HG02973 (cell line): ENCODE results near the gene EXOC7.
"Not testable (repeated sequence)": the region's sequence is repeated elsewhere in the genome, so short reads cannot be mapped to it uniquely, and the experiment has no call there.

Source experiments
- ATAC-seq: cut with Tn5 transposase; IDR thresholded peaks from one replicate; pipeline ENCODE4 v1.9.1; 2021; ENCODE audit warnings: moderate library complexity; ENCODE audit not compliant: unreplicated experiment

EXOC7 gene

GRCh38 chr17:76088868-76089576, 14.6 kb downstream of the EXOC7 start:
- ATAC-seq = no peak

- ATAC-seq = no peak
Observed at GRCh38 chr17:76088041-76088867, 15.3 kb downstream of the EXOC7 start.

GRCh38 chr17:76087531-76087930, 16.1 kb downstream of the EXOC7 start:
- ATAC-seq = no peak

GRCh38 chr17:76086384-76086783, 17.2 kb downstream of the EXOC7 start:
- no peak for ATAC-seq

- no peak for ATAC-seq
Observed at GRCh38 chr17:76085731-76086366, 17.7 kb downstream of the EXOC7 start.

- ATAC-seq = no peak
Observed at GRCh38 chr17:76085066-76085730, 18.4 kb downstream of the EXOC7 start.

GRCh38 chr17:76083536-76084182, 19.9 kb downstream of the EXOC7 start:
- no peak for ATAC-seq

- ATAC-seq = no peak
Observed at GRCh38 chr17:76082326-76083251, 21.0 kb downstream of the EXOC7 start.

- no peak for ATAC-seq
Observed at GRCh38 chr17:76081295-76082210, 22.0 kb downstream of the EXOC7 start.

- ATAC-seq = no peak
Observed at GRCh38 chr17:76080768-76081287, 22.8 kb downstream of the EXOC7 start.

- no peak for ATAC-seq
Observed at GRCh38 chr17:76079956-76080767, 23.4 kb downstream of the EXOC7 start.

- ATAC-seq = no peak
Observed at GRCh38 chr17:76079535-76079955, 24.0 kb downstream of the EXOC7 start.

- ATAC-seq = no peak
Observed at GRCh38 chr17:76078860-76079534, 24.6 kb downstream of the EXOC7 start, which contains the start of gene ZACN. ZACN (plus strand) TSS chr17:76079182; CDS start chr17:76079265, 83 bp downstream.

GRCh38 chr17:76078370-76078769, 25.2 kb downstream of the EXOC7 start:
- ATAC-seq = not testable (repeated sequence)

GRCh38 chr17:76077584-76078110, 25.9 kb downstream of the EXOC7 start:
- ATAC-seq = no peak

GRCh38 chr17:76076765-76077583, 26.6 kb downstream of the EXOC7 start:
- no peak for ATAC-seq
